Common myeloid progenitor, CD34-positive (primary cell): Measurements from ENCODE around the gene UGGT2.

Source experiments
- CTCF ChIA-PET: fragments of 350-600 bp; sonication (Branson Sonifier 250); formaldehyde crosslinking; loops from one replicate; lab custom pipeline; 2021; ENCODE audit warnings: antibody characterized with exemption; lab: Charles Lee
- POLR2A ChIA-PET: fragments of 350-600 bp; sonication (Branson Sonifier 250); formaldehyde crosslinking; loops from one replicate; lab custom pipeline; 2021; ENCODE audit warnings: antibody characterized with exemption; lab: Charles Lee
- DNase-seq, 3 donors: peaks; one replicate each; pipeline versions ENCODE4 v3.0.0 to v3.0.0-alpha.2; 2013
- H3K27ac ChIP-seq, 2 experiments: 1 replicate in 1 of 2; 2 replicates in 1 of 2; pipeline ENCODE4 v1.7.0; 2013; ENCODE audit warnings: inconsistent platforms in 2 of 2, low read length in 2 of 2, mild to moderate bottlenecking in 2 of 2, low read depth in 1 of 2, moderate library complexity in 1 of 2; ENCODE audit not compliant: severe bottlenecking in 2 of 2, insufficient read depth in 1 of 2, poor library complexity in 1 of 2
- H3K27me3 ChIP-seq, 5 experiments: replicated peaks in 2 of 5; 1 replicate in 3 of 5; 2 replicates in 2 of 5; pipeline versions ENCODE4 v1.6.1 to v1.7.0; 2013; ENCODE audit warnings: low read length in 4 of 5, mild to moderate bottlenecking in 2 of 5, moderate library complexity in 2 of 5, inconsistent platforms in 1 of 5; ENCODE audit not compliant: insufficient read depth in 5 of 5, control insufficient read depth in 4 of 5
- H3K36me3 ChIP-seq, 4 experiments: 1 replicate in 2 of 4; 2 replicates in 2 of 4; pipeline versions ENCODE4 v1.6.1 to v1.7.0; 2013; ENCODE audit warnings: low read length in 3 of 4, control low read depth in 1 of 4, mild to moderate bottlenecking in 1 of 4; ENCODE audit not compliant: control insufficient read depth in 4 of 4, insufficient read depth in 4 of 4
- H3K4me1 ChIP-seq, 4 experiments: 1 replicate in 3 of 4; 2 replicates in 1 of 4; pipeline versions ENCODE4 v1.6.1 to v1.7.1; 2013; ENCODE audit warnings: low read length in 3 of 4, mild to moderate bottlenecking in 3 of 4, control low read depth in 1 of 4, inconsistent platforms in 1 of 4, moderate library complexity in 1 of 4; ENCODE audit not compliant: control insufficient read depth in 4 of 4, insufficient read depth in 4 of 4; ENCODE audit errors: control extremely low read depth in 1 of 4
- H3K4me3 ChIP-seq, 7 experiments: 1 replicate in 4 of 7; 2 replicates in 3 of 7; pipeline versions ENCODE4 v1.5.1 to v1.7.0; 2013; ENCODE audit warnings: mild to moderate bottlenecking in 7 of 7, low read length in 6 of 7, moderate library complexity in 6 of 7, inconsistent platforms in 2 of 7, low read depth in 2 of 7, control low read depth in 1 of 7; ENCODE audit not compliant: insufficient read depth in 4 of 7, control insufficient read depth in 1 of 7; ENCODE audit errors: extremely low read depth in 1 of 7
- H3K9me3 ChIP-seq, 5 experiments: 1 replicate in 4 of 5; 2 replicates in 1 of 5; pipeline versions ENCODE4 v1.6.1 to v1.7.1; 2013; ENCODE audit warnings: low read length in 4 of 5, mild to moderate bottlenecking in 2 of 5, inconsistent platforms in 1 of 5, low read depth in 1 of 5, moderate library complexity in 1 of 5; ENCODE audit not compliant: control insufficient read depth in 4 of 5, insufficient read depth in 2 of 5; ENCODE audit errors: control extremely low read depth in 1 of 5
- WGBS: methylation state at CpG from one replicate; pipeline ENCODE4 v1.1.5; 2013; ENCODE audit not compliant: insufficient coverage; 5-methylcytosine and 5-hydroxymethylcytosine counted together

The UGGT2 gene

GRCh38 chr13:96080676-96081075, 27.5 kb upstream of the UGGT2 start:
- no peaks in the 10 kb centered on the region for H3K9me3 ChIP-seq
- no peak for DNase-seq
- ChIA-PET CTCF (interaction anchor here (0.8 to 1.3 kb wide), 2 partner anchors 28 to 63 kb away, joined by 3 to 4 read pairs; partner anchors contain the start of gene UGGT2), POLR2A (no interaction called here)
- H3K36me3 ChIP-seq = no peaks in the 10 kb centered on the region
- no peaks in the 10 kb centered on the region for H3K4me1 ChIP-seq
- peaks cover 0 to 15% (median 3%) of the 10 kb centered on the region in 5 experiments for H3K27me3 ChIP-seq
- H3K4me3 ChIP-seq = no peak overlapping the region
- H3K27ac ChIP-seq = no peak overlapping the region
- 100% methylated on average over 4 of the region's 5 CpGs for WGBS

GRCh38 chr13:96075953-96076543, 22.8 kb upstream of the UGGT2 start:
- Histone ChIP-seq H3K27ac (no peak overlapping the region), H3K9me3 (no peaks in the 10 kb centered on the region), H3K36me3 (no peaks in the 10 kb centered on the region), H3K4me3 (no peak overlapping the region), H3K4me1 (no peaks in the 10 kb centered on the region), H3K27me3 (peaks cover 0 to 9% (median 6%) of the 10 kb centered on the region in 5 experiments)
- ChIA-PET POLR2A (no interaction called here), CTCF (interaction anchor here (0.9 to 1.2 kb wide), 4 partner anchors 11 to 54 kb away, joined by 3 to 4 read pairs (median 3); no protein-coding TSS in a partner anchor)
- 100% methylated on average over 1 of the region's 3 CpGs for WGBS
- DNase-seq = peak in 2 of 3 donors; percentile 36 to 54

- DNase-seq = no peak
- Histone ChIP-seq H3K27ac (no peak overlapping the region), H3K9me3 (no peaks in the 10 kb centered on the region), H3K27me3 (peaks cover 0 to 9% (median 3%) of the 10 kb centered on the region in 5 experiments), H3K36me3 (no peaks in the 10 kb centered on the region), H3K4me3 (no peak overlapping the region), H3K4me1 (no peaks in the 10 kb centered on the region)
- WGBS = 100% methylated on average over 1 of the region's 3 CpGs
- ChIA-PET CTCF (no interaction called here), POLR2A (no interaction called here)
Observed at GRCh38 chr13:96072392-96072791, 19.2 kb upstream of the UGGT2 start.

- POLR2A ChIA-PET = no interaction called here
- Histone ChIP-seq H3K27ac (no peak overlapping the region), H3K4me3 (no peak overlapping the region), H3K36me3 (no peaks in the 10 kb centered on the region), H3K27me3 (peaks cover 0 to 9% (median 3%) of the 10 kb centered on the region in 5 experiments), H3K4me1 (no peaks in the 10 kb centered on the region), H3K9me3 (no peaks in the 10 kb centered on the region)
- DNase-seq = no peak
- CTCF ChIA-PET = interaction anchor here (1.3 kb wide), 1 partner anchor 58 kb away, joined by 3 read pairs; no protein-coding TSS in a partner anchor
- WGBS = 93% methylated on average over 2 of the region's 6 CpGs
Observed at GRCh38 chr13:96071504-96071903, 18.3 kb upstream of the UGGT2 start.

- Histone ChIP-seq H3K4me1 (no peaks in the 10 kb centered on the region), H3K27me3 (peaks cover 0 to 11% (median 4%) of the 10 kb centered on the region in 5 experiments), H3K36me3 (no peaks in the 10 kb centered on the region), H3K9me3 (no peaks in the 10 kb centered on the region), H3K4me3 (no peak overlapping the region), H3K27ac (no peak overlapping the region)
- 76% methylated on average over 2 of the region's 2 CpGs for WGBS
- no peak for DNase-seq
- POLR2A ChIA-PET = no interaction called here
- CTCF ChIA-PET = interaction anchor here (0.8 to 1.4 kb wide), 2 partner anchors 9 to 19 kb away, joined by 3 to 4 read pairs; no protein-coding TSS in a partner anchor
Observed at GRCh38 chr13:96068729-96069128, 15.5 kb upstream of the UGGT2 start.

- WGBS = 100% methylated on average over 1 of the region's 2 CpGs
- ChIA-PET POLR2A (no interaction called here), CTCF (interaction anchor here (1.1 kb wide), 1 partner anchor 12 kb away, joined by 4 read pairs; no protein-coding TSS in a partner anchor)
- Histone ChIP-seq H3K9me3 (no peaks in the 10 kb centered on the region), H3K4me1 (no peaks in the 10 kb centered on the region), H3K27ac (no peak overlapping the region), H3K27me3 (peaks cover 0 to 9% (median 0%) of the 10 kb centered on the region in 5 experiments), H3K36me3 (no peaks in the 10 kb centered on the region), H3K4me3 (no peak overlapping the region)
- no peak for DNase-seq
Observed at GRCh38 chr13:96065849-96066248, 12.6 kb upstream of the UGGT2 start.

- no peak overlapping the region for H3K27ac ChIP-seq
- peak; percentile 36 to 72 (median 57) for DNase-seq
- POLR2A ChIA-PET = no interaction called here
- peaks cover 0 to 1% (median 0%) of the 10 kb centered on the region in 5 experiments for H3K9me3 ChIP-seq
- CTCF ChIA-PET = interaction anchor here (1.0 to 1.2 kb wide), 3 partner anchors 10 to 28 kb away, joined by 3 to 4 read pairs (median 3); no protein-coding TSS in a partner anchor
- peaks cover 0 to 1% (median 0%) of the 10 kb centered on the region in 5 experiments for H3K27me3 ChIP-seq
- WGBS = 0% methylated on average over 11 of the region's 12 CpGs
- H3K4me3 ChIP-seq = peak overlapping the region; percentile 64 to 89 (median 87)
- no peaks in the 10 kb centered on the region for H3K36me3 ChIP-seq
- H3K4me1 ChIP-seq = peaks cover 0 to 13% (median 4%) of the 10 kb centered on the region in 4 experiments
Observed at GRCh38 chr13:96052656-96053002, 572 bp downstream of the UGGT2 start.
